ENCODE results near the gene SUSD2. TPM values are rescaled to one million over a fixed set of nuclear protein-coding genes. Genes with fewer than 3 reads are reported as not detected.

The SUSD2 gene
- polyA plus RNA-seq, 1 donor (not counting 4 experiments of a cell fraction or from before 2014, with no cell fraction given) = 0.01 TPM

- DNase-seq (ENCODE audit: low read depth, low spot score) = no peak
- H3K27ac ChIP-seq (ENCODE audit: control insufficient read depth, insufficient read depth, low read length) = no peak overlapping the region
- no peaks in the 10 kb centered on the region for H3K79me2 ChIP-seq (ENCODE audit: control insufficient read depth, insufficient read depth, low read length)
- H3K4me2 ChIP-seq (ENCODE audit: control insufficient read depth, extremely low read depth, insufficient read depth, low read depth, low read length) = no peak overlapping the region
- dilution Hi-C loops (cut with MboI; ENCODE audit: extremely low pct_ligation_motif_present, low sequenced_read_pairs) = no loop called here
- H3K9ac ChIP-seq (ENCODE audit: control insufficient read depth, extremely low read depth, insufficient read depth, low read length) = no peak overlapping the region
- H4K20me1 ChIP-seq (ENCODE audit: control insufficient read depth, extremely low read depth, insufficient read depth, low read length) = no peaks in the 10 kb centered on the region
- H3K9me1 ChIP-seq (ENCODE audit: control insufficient read depth, extremely low read depth, insufficient read depth, low read length) = no peaks in the 10 kb centered on the region
- H2AFZ ChIP-seq (ENCODE audit: control insufficient read depth, low read length) = no peak overlapping the region
- H3K4me1 ChIP-seq (ENCODE audit: control insufficient read depth, extremely low read depth, insufficient read depth, low read length) = no peaks in the 10 kb centered on the region
- no peaks in the 10 kb centered on the region for H3K27me3 ChIP-seq (ENCODE audit: control insufficient read depth, extremely low read depth, insufficient read depth, low read length)
- H3K4me3 ChIP-seq (ENCODE audit: control insufficient read depth in 2 of 3, extremely low read depth in 1 of 3, insufficient read depth in 2 of 3, low read depth in 1 of 3, low read length in 3 of 3) = no peak overlapping the region
- no peak for FAIRE-seq
- H3K9me3 ChIP-seq (ENCODE audit: control insufficient read depth, low read depth, low read length) = peaks cover 2% of the 10 kb centered on the region
- no peaks in the 10 kb centered on the region for H3K36me3 ChIP-seq (ENCODE audit: control insufficient read depth in 2 of 2, extremely low read depth in 1 of 2, insufficient read depth in 2 of 2, low read length in 2 of 2)
- TF ChIP-seq EZH2 (IDR thresholded peaks at IDR 0.05; ENCODE audit: low read length) = no peak
- TF ChIP-seq, protein P1, sequence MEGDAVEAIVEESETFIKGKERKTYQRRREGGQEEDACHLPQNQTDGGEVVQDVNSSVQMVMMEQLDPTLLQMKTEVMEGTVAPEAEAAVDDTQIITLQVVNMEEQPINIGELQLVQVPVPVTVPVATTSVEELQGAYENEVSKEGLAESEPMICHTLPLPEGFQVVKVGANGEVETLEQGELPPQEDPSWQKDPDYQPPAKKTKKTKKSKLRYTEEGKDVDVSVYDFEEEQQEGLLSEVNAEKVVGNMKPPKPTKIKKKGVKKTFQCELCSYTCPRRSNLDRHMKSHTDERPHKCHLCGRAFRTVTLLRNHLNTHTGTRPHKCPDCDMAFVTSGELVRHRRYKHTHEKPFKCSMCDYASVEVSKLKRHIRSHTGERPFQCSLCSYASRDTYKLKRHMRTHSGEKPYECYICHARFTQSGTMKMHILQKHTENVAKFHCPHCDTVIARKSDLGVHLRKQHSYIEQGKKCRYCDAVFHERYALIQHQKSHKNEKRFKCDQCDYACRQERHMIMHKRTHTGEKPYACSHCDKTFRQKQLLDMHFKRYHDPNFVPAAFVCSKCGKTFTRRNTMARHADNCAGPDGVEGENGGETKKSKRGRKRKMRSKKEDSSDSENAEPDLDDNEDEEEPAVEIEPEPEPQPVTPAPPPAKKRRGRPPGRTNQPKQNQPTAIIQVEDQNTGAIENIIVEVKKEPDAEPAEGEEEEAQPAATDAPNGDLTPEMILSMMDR (optimal IDR thresholded peaks at IDR 0.05 in 1 of 3, IDR thresholded peaks at IDR 0.05 in 1 of 3, conservative IDR thresholded peaks at IDR 0.05 in 1 of 3; ENCODE audit: extremely low read depth in 1 of 3, insufficient read depth in 2 of 3, low read length in 3 of 3) = no peak
Observed at GRCh38 chr22:24219750-24220149, 38.5 kb downstream of the SUSD2 start.

- no peak for FAIRE-seq
- Histone ChIP-seq H3K4me2 (ENCODE audit: control insufficient read depth, extremely low read depth, insufficient read depth, low read depth, low read length) (no peak overlapping the region), H3K4me3 (ENCODE audit: control insufficient read depth in 2 of 3, extremely low read depth in 1 of 3, insufficient read depth in 2 of 3, low read depth in 1 of 3, low read length in 3 of 3) (no peak overlapping the region), H4K20me1 (ENCODE audit: control insufficient read depth, extremely low read depth, insufficient read depth, low read length) (no peaks in the 10 kb centered on the region), H3K79me2 (ENCODE audit: control insufficient read depth, insufficient read depth, low read length) (no peaks in the 10 kb centered on the region), H3K9ac (ENCODE audit: control insufficient read depth, extremely low read depth, insufficient read depth, low read length) (no peak overlapping the region), H3K36me3 (ENCODE audit: control insufficient read depth in 2 of 2, extremely low read depth in 1 of 2, insufficient read depth in 2 of 2, low read length in 2 of 2) (no peaks in the 10 kb centered on the region), H3K9me3 (ENCODE audit: control insufficient read depth, low read depth, low read length) (peaks cover 4% of the 10 kb centered on the region), H3K27me3 (ENCODE audit: control insufficient read depth, extremely low read depth, insufficient read depth, low read length) (no peaks in the 10 kb centered on the region), H2AFZ (ENCODE audit: control insufficient read depth, low read length) (no peak overlapping the region), H3K27ac (ENCODE audit: control insufficient read depth, insufficient read depth, low read length) (no peak overlapping the region), H3K4me1 (ENCODE audit: control insufficient read depth, extremely low read depth, insufficient read depth, low read length) (no peaks in the 10 kb centered on the region), H3K9me1 (ENCODE audit: control insufficient read depth, extremely low read depth, insufficient read depth, low read length) (no peaks in the 10 kb centered on the region)
- dilution Hi-C loops (cut with MboI; ENCODE audit: extremely low pct_ligation_motif_present, low sequenced_read_pairs) = no loop called here
- TF ChIP-seq EZH2 (IDR thresholded peaks at IDR 0.05; ENCODE audit: low read length) = no peak
- TF ChIP-seq, protein P1 (optimal IDR thresholded peaks at IDR 0.05 in 1 of 3, IDR thresholded peaks at IDR 0.05 in 1 of 3, conservative IDR thresholded peaks at IDR 0.05 in 1 of 3; ENCODE audit: extremely low read depth in 1 of 3, insufficient read depth in 2 of 3, low read length in 3 of 3) = no peak
- no peak for DNase-seq (ENCODE audit: low read depth, low spot score)
Observed at GRCh38 chr22:24224468-24224867, 43.2 kb downstream of the SUSD2 start.

All from keratinocyte (primary cell).